Stimulated activated CD4-positive, alpha-beta T cell treated with anti-CD3 and anti-CD28 coated beads, Interleukin-4, amount 100 ng/mL, for 1 hour (primary cell): ENCODE data around the gene PHF24.
"Not testable (repeated sequence)": the region's sequence is repeated elsewhere in the genome, so short reads cannot be mapped to it uniquely, and the experiment has no call there.

ENCODE experiments used
- DNase-seq: peaks from one replicate; pipeline ENCODE4 v3.0.0-alpha.2; 2020

The PHF24 gene

DNA sequence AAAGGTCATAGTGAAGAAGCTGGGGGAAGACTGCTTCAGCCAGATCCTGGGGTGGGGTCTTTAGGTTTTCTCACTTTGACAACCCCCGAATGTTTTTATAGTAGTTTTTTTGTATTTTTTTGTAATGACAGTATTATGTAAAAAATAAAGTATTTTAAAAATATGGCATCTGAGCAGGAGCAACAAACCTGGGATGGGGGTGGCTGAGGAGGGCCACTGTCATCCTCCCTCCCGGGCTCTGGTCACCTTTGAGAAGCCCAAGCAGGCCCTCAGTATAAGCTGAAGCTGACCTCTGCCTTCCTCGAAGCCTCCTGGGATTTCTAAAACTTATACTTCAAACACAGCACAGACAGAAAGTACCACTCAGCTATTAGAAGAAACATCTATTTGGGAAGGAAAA is 40.2 kb downstream of the PHF24 start:
- DNase-seq: no peak

GRCh38 chr9:34999576-34999975 is 41.5 kb downstream of the PHF24 start:
- no peak for DNase-seq

DNA sequence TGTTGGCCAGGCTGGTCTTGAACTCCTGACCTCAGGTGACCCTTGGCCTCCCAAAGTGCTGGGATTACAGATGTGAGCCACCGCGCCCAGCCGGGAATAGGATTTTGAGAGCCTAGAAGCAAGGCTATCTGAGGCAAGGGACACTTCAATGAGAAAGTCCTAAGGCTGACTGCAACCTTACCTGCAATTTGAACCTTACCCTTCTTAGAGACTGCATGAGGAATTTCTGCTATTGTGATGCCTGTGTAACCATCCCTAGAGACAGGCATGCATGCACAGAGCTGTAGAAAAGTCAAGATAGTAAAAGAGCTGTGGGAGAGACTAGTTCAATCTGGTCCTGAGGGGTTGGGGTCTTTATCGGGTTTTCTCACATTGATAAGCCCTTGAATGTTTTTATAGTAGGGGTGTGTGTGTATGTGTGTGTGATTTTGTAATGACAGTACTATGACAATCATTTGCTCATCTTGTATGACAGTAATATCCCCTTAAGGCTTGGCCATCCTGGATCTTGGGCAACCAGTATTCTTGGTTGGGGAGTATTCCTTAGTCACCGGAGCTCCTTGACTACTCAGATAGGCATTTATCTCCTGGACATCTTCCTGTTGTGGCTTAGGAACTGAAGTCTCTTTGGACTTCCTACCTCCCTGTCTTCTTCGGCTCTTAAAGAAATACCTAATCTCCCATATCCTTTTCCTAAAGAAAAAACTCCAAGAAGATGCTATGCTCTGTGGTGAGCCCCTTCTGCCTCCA is 42.6 kb downstream of the PHF24 start:
- no peak for DNase-seq

- no peak for DNase-seq
These were observed 43.2 kb downstream of the PHF24 start for GRCh38 chr9:35001285-35001677.

DNA sequence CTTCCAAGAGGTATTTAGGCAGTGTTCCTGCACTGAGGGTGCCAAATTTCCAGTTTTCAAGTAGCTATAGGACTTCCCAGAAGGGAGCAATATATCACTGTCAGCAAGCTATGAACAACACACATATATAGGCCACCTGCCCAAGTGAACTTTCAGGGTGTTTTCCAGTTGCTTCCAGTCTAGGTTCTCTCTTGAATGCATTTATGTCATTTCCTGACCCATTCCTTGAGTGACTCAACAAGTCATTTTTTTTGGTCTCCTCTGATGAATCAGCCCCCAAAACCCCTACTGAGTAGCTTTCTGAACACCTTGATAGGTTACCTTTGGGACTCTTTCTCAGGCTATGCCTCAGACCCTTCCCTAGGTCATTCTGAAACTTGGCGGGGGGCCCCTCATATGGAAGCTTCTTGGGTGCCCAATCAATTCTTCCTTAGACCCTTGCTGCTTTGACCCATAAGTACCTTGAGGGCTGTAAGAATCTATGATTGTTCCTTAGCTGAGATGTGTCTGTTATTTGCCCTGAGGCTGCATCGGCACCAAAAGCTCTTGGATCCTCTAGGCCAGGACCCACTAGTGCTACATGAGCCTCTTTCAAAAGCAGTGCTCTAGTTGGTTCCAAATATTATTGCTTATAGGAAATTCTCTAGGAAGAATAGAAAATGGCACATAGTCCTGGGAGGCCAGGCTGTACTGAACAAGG is 43.9 kb downstream of the PHF24 start:
- DNase-seq: no peak

DNA sequence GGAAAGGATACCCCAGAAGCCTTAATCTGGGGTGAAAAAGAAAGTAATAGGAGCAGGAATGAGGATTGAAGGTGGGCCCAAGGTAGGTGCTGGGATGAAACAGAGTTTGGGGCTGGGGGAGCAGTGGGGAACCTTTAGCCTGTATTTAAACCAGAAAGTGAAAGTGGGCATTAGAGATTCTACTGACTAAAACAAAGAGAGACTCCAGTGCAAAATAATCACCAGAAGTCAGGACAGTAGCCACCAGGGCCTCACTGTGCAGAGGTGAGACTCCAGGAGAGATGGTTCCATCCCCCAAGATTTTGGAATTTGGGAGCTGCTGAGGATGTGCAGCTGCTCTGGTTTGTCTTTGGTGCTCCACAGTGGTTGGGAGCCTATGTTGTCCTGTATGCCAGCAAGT is 44.5 kb downstream of the PHF24 start:
- no peak for DNase-seq

- not testable (repeated sequence) for DNase-seq
These were observed 46.2 kb downstream of the PHF24 start for GRCh38 chr9:35004299-35004698.

- DNase-seq: no peak
These were observed 52.4 kb downstream of the PHF24 start for GRCh38 chr9:35010351-35010958.

- no peak for DNase-seq
These were observed 56.4 kb downstream of the PHF24 start for GRCh38 chr9:35014517-35014916.

DNA sequence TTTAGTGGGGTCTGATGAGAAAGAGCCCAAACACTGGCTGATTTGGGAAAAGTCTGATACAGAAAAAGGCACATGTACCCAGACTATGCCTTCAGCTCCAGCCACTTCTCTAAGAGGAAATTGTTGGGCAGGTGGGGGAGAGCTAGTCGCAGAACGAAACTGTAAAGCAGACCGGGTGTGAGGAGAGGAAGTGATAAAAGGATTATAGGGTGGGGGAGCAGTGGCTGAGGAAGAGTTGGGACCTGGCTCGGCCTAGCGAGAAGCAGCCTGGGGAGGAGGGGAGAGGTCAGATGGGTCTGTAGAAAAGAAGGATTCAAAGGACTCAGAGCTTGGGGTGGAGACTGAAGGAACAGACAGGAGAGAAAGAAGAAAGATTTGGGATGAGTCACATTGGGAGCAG is 65.4 kb downstream of the PHF24 start:
- DNase-seq: not testable (repeated sequence)

GRCh38 chr9:35026671-35027070 is 68.6 kb downstream of the PHF24 start:
- no peak for DNase-seq

GRCh38 chr9:35027374-35027773 is 69.3 kb downstream of the PHF24 start:
- DNase-seq: no peak

GRCh38 chr9:35027860-35028259 is 69.8 kb downstream of the PHF24 start:
- no peak for DNase-seq

DNA sequence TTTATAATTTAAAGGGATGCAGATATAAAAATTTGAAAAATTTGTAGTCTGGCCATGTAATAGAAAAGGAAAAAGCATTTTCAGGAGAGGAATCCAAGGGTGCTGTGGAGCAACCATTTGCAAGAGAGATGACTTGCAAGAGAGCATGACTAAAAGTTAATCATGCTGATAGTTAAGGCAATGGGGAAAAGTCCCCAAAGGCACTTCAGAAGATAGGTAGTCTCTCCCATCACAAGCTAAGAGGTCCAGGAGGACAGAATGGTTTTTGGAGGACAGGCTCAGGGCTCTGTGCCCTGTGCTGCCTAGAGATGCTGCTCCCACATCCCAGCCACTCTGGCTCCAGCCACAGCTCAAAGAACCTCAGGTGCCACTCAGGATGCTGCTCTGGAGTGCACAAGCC is 70.3 kb downstream of the PHF24 start:
- no peak for DNase-seq

GRCh38 chr9:35029241-35029640 is 71.2 kb downstream of the PHF24 start:
- no peak for DNase-seq

GRCh38 chr9:35029852-35030251 is 71.8 kb downstream of the PHF24 start:
- no peak for DNase-seq
